Heart left ventricle (tissue), 16 donors: ENCODE data around the gene LRP10. TPM values are rescaled to one million over a fixed set of nuclear protein-coding genes. Genes with fewer than 3 reads are reported as not detected.
"Not testable (repeated sequence)": the region's sequence is repeated elsewhere in the genome, so short reads cannot be mapped to it uniquely, and the experiment has no call there.

ENCODE experiments used
- ATAC-seq, 4 donors: fragments of 200-7000 bp; cut with Tn5 transposase; one replicate each; pipeline ENCODE4 v1.9.1; 2020 to 2022; ENCODE audit warnings: moderate library complexity in 4 of 4, mild to moderate bottlenecking in 3 of 4, moderate number of reproducible peaks in 1 of 4
- DNase-seq, 5 donors: peaks; one replicate each; pipeline ENCODE4 v3.0.0-alpha.2; 2020
- H3K27ac ChIP-seq, 12 donors: fragments of 200-600 bp; sonication (generic) in 4 of 12; one replicate each; pipeline versions ENCODE4 v1.5.0 to v1.8.0; 2016 to 2022; ENCODE audit warnings: mild to moderate bottlenecking in 2 of 12
- H3K27me3 ChIP-seq, 9 donors: fragments of 200-600 bp; sonication (generic) in 2 of 9; one replicate each; pipeline versions ENCODE4 v1.5.1 to v1.8.0; 2016 to 2022; ENCODE audit warnings: mild to moderate bottlenecking in 3 of 9
- H3K36me3 ChIP-seq, 9 donors: fragments of 200-600 bp; sonication (generic) in 2 of 9; one replicate each; pipeline versions ENCODE4 v1.5.0 to v1.8.0; 2018 to 2022; ENCODE audit warnings: mild to moderate bottlenecking in 2 of 9
- H3K4me1 ChIP-seq, 12 donors: fragments of 200-600 bp; sonication (generic) in 4 of 12; one replicate each; pipeline versions ENCODE4 v1.5.0 to v1.8.0; 2016 to 2022; ENCODE audit warnings: mild to moderate bottlenecking in 3 of 12
- H3K4me3 ChIP-seq, 12 donors: fragments of 200-600 bp; sonication (generic) in 4 of 12; one replicate each; pipeline versions ENCODE4 v1.5.0 to v1.8.0; 2017 to 2022; ENCODE audit warnings: mild to moderate bottlenecking in 9 of 12, moderate library complexity in 4 of 12
- H3K9me3 ChIP-seq, 12 donors: fragments of 200-600 bp; sonication (generic) in 4 of 12; one replicate each; pipeline versions ENCODE4 v1.5.0 to v1.8.0; 2016 to 2022; ENCODE audit warnings: mild to moderate bottlenecking in 1 of 12
- POLR2A ChIP-seq, 2 donors: fragments of 450-650 bp; IDR thresholded peaks; one replicate each; pipeline ENCODE4 v1.6.1; 2017; ENCODE audit warnings: antibody characterized with exemption in 2 of 2, mild to moderate bottlenecking in 2 of 2, moderate library complexity in 2 of 2
- WGBS, 4 donors: extraction: QIAGEN DNeasy Blood & Tissue Kit in 2 of 4; methylation state at CpG; one replicate each; pipeline versions ENCODE4 v1.1.5 to v1.1.7; 2013 to 2018; 5-methylcytosine and 5-hydroxymethylcytosine counted together
- intact Hi-C, 10 donors: fragments of 100-400 bp; cut with DNase I; formaldehyde crosslinking; loops; one replicate each; pipeline versions ENCODE4 v1.11.1 to v1.14.2; 2022
- polyA plus RNA-seq, 2 donors: library from polyadenylated mRNA; stranded (reverse); fragments of 200-250 nt; gene quantifications; one replicate each; pipeline ENCODE4 v1.2.3, GENCODE V29; 2013
- total RNA-seq, 9 donors: library from RNA; depleted of rRNA in 2 of 9; stranded (reverse); fragments of >200 nt in 2 of 9; fragmentation: NEBNext Ultra II Directional in 3 of 9; extraction: Animal tissue kit (Norgen Biotek cat#: 25700) in 3 of 9; gene quantifications; one replicate each; pipeline versions ENCODE4 v1.1.0 to v1.2.4, GENCODE V29; 2016 to 2023
- TF ChIP-seq, protein P1 (sequence below), 12 donors: fragments of 200-600 bp; sonication (generic) in 4 of 12; IDR thresholded peaks; one replicate each; pipeline versions ENCODE4 v1.5.0 to v1.8.0; 2018 to 2022; ENCODE audit warnings: antibody characterized with exemption in 12 of 12, mild to moderate bottlenecking in 5 of 12
- donor health status: ischemic (EF 13 %, LVEDD 7.1; RV severe dilation, severe dysfunction).
- donor health status: healthy with polysubstance abuse.
- donor health status: DM: no; HTN: yes; CAD: no.
- donor health status: DM: no; HTN: no; CAD: no.
- donor health status: ischemic (EF 25% LVEDD 6.9; RV normal size, moderate dysfunction).
- donor health status: ischemic (EF 25% LVEDD 5.7; RV mildly dilated, moderate dysfunction).
- donor health status: healthy.
- donor health status: DM: yes; HTN: yes; CAD: no.
- donor health status: ischemic (EF 35%, LVEDD 5.7; RV mildly dilated, moderate dysfunction).
- donor health status: nonischemic (EF 11% LVEDD 7.7; RV severe dilation, severe dysfunction).
- donor health status: DM: yes; HTN: yes; CAD: no.
- donor health status: PGD.
- donor health status: ischemic (EF 29% LVEDD 5.4; RV normal size, mild dysfunction).
- donor health status: nonischemic (EF 23%, LVEDD 6.1; RV moderate dilation, normal function).

LRP10 gene
- total and polyA plus RNA-seq, 11 donors = 11.0 to 128 (median 64.5) TPM

- ATAC-seq (peak; percentile 19 to 53 (median 50)), DNase-seq (peak; percentile 71 to 84 (median 77))
- Histone ChIP-seq H3K27me3 (no peaks in the 10 kb centered on the region), H3K4me1 (peaks cover 3 to 79% (median 62%) of the 10 kb centered on the region in 12 donors), H3K4me3 (peak overlapping the region in 4 of 12 donors; percentile 1 to 28 (median 18)), H3K27ac (peak overlapping the region; percentile 62 to 91 (median 84)), H3K36me3 (peaks cover 0 to 36% (median 29%) of the 10 kb centered on the region in 9 donors), H3K9me3 (no peaks in the 10 kb centered on the region)
- intact Hi-C loops = no loop called here
- 6 to 12% (median 9%) methylated on average over 11 to 12 of the region's 12 CpGs for WGBS, 4 donors
- TF ChIP-seq, protein P1, sequence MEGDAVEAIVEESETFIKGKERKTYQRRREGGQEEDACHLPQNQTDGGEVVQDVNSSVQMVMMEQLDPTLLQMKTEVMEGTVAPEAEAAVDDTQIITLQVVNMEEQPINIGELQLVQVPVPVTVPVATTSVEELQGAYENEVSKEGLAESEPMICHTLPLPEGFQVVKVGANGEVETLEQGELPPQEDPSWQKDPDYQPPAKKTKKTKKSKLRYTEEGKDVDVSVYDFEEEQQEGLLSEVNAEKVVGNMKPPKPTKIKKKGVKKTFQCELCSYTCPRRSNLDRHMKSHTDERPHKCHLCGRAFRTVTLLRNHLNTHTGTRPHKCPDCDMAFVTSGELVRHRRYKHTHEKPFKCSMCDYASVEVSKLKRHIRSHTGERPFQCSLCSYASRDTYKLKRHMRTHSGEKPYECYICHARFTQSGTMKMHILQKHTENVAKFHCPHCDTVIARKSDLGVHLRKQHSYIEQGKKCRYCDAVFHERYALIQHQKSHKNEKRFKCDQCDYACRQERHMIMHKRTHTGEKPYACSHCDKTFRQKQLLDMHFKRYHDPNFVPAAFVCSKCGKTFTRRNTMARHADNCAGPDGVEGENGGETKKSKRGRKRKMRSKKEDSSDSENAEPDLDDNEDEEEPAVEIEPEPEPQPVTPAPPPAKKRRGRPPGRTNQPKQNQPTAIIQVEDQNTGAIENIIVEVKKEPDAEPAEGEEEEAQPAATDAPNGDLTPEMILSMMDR (IDR thresholded peaks at IDR 0.05) = no peak
- TF ChIP-seq POLR2A (IDR thresholded peaks at IDR 0.05) = no peak
Observed at GRCh38 chr14:22848351-22849164, 23.0 kb upstream of the LRP10 start.

- Histone ChIP-seq H3K27me3 (no peaks in the 10 kb centered on the region), H3K36me3 (peaks cover 0 to 29% (median 22%) of the 10 kb centered on the region in 9 donors), H3K27ac (peak overlapping the region; percentile 62 to 91 (median 84)), H3K4me3 (peak overlapping the region in 2 of 12 donors; percentile 4 to 20), H3K9me3 (no peaks in the 10 kb centered on the region), H3K4me1 (peaks cover 3 to 80% (median 62%) of the 10 kb centered on the region in 12 donors)
- ATAC-seq = peak in 3 of 4 donors; percentile 1 to 19 (median 10)
- 49 to 59% (median 58%) methylated on average over 19 of the region's 19 CpGs for WGBS, 4 donors
- intact Hi-C loops = no loop called here
- TF ChIP-seq POLR2A (IDR thresholded peaks at IDR 0.05) = no peak
- TF ChIP-seq, protein P1 (IDR thresholded peaks at IDR 0.05) = no peak
- DNase-seq = peak; percentile 54 to 87 (median 66)
Observed at GRCh38 chr14:22849212-22849819, 22.2 kb upstream of the LRP10 start.

DNA sequence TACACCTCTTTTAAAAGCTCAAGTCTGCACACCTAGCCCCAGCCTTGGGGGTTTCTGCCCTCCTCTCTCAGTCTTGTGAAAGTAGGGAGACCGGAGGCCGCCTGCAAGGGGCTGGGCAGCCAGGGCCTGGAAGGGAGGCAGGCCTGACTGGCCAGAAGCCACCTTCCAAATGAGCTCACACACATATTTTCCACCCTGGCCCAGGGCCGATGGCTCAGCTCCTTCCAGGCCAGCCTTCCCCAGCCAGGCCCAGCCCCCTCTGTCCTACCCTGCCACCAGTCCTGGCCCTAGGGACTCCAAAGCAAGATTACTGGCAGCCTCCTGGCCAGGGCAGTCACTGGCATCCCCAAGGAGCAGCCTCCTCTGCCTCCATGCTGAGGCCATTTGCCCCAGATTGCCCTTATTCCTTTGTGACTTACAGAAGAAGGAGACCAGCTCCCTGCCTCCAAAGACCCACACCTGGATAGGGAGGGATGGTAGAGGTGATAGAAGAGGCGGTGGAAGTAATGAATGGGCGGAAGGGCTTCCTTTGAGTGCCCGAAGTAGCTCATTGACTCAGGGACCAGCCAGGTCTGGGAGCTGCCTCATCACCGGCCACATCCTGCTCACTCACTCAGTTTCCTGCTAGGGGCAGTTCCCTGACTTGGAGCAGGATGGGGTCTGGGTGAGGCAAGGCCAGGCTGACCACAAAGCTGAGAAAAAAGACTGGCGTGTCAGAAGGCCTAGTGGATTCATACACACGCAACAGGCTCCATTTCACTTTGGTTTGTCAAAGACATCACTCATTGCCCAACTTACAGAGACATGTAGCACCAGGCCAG is 20.4 kb upstream of the LRP10 start:
- Histone ChIP-seq H3K36me3 (peaks cover 0 to 10% (median 3%) of the 10 kb centered on the region in 9 donors), H3K9me3 (no peaks in the 10 kb centered on the region), H3K4me3 (peak overlapping the region in 1 of 12 donors; percentile 20), H3K4me1 (peaks cover 3 to 69% (median 60%) of the 10 kb centered on the region in 12 donors), H3K27me3 (no peaks in the 10 kb centered on the region), H3K27ac (peak overlapping the region; percentile 20 to 91 (median 84))
- WGBS, 4 donors = 37 to 53% (median 45%) methylated on average over 7 to 9 of the region's 9 CpGs
- DNase-seq (peak; percentile 90 to 96 (median 91)), ATAC-seq (peak; percentile 84 to 91 (median 90))
- no peak for TF ChIP-seq POLR2A (IDR thresholded peaks at IDR 0.05)
- TF ChIP-seq, protein P1 (IDR thresholded peaks at IDR 0.05) = no peak
- intact Hi-C loops = loop anchor here (2.0 to 10.0 kb wide), 12 partner anchors 22 to 466 kb away; partner anchors contain the start of gene MRPL52 (in 1 of the 10)

- not testable (repeated sequence) for H3K9me3 ChIP-seq, H3K27me3 ChIP-seq, H3K36me3 ChIP-seq, H3K4me3 ChIP-seq, DNase-seq, ATAC-seq
- H3K4me1 ChIP-seq = peaks cover 3 to 60% (median 53%) of the 10 kb centered on the region in 12 donors
- intact Hi-C loops = loop anchor here (2.0 to 10.0 kb wide), 14 partner anchors 15 to 467 kb away; partner anchors contain the start of gene MMP14 (in 2 of the 10)
- H3K27ac ChIP-seq = peak overlapping the region in 4 of 12 donors; percentile 83 to 91 (median 84)
- 83 to 86% (median 85%) methylated on average over 10 to 12 of the region's 12 CpGs for WGBS, 4 donors
Observed at GRCh38 chr14:22852178-22852577, 19.4 kb upstream of the LRP10 start.
